ENCODE measurements around the gene DNAI2. TPM values are rescaled to one million over a fixed set of nuclear protein-coding genes. Genes with fewer than 3 reads are reported as not detected.

Gene DNAI2
- total RNA-seq, 1 donor from 2014 or later: not detected

Other genes with a start within 250 kb of the DNAI2 start
- 1,330 and 1,676 TPM in 2 replicates for gene RPL38, start 70.6 kb upstream of the DNAI2 start, total RNA-seq
- gene TTYH2, start 60.7 kb upstream of the DNAI2 start, total RNA-seq: 2.9 and 3.8 TPM in 2 replicates
- not detected in 2 replicates for gene KIF19, start 52.0 kb downstream of the DNAI2 start, total RNA-seq
- not detected in 2 replicates for gene BTBD17, start 87.6 kb downstream of the DNAI2 start, total RNA-seq
- gene GPR142, start 93.3 kb downstream of the DNAI2 start, total RNA-seq: not detected in 2 replicates
- 14.0 and 17.0 TPM in 2 replicates for gene GPRC5C, start 157.9 kb downstream of the DNAI2 start, total RNA-seq
- 0.34 and 0.71 TPM in 2 replicates for gene CD300A, start 192.4 kb downstream of the DNAI2 start, total RNA-seq